SK-N-SH treated with all-trans-retinoic acid at 6 μM for 48 hours (cell line): ENCODE measurements around the gene KLF15.

ENCODE experiments used
- ATAC-seq: fragments of 200-7000 bp; cut with Tn5 transposase; 3 replicates; pipeline ENCODE4 v1.9.1; 2020; ENCODE audit warnings: mild to moderate bottlenecking, moderate library complexity
- ARNTL ChIP-seq: fragments of 450-650 bp; formaldehyde crosslinking; IDR thresholded peaks from 2 replicates; pipeline ENCODE4 v1.5.0; 2020; ENCODE audit warnings: low read depth, mild to moderate bottlenecking, moderate library complexity, borderline replicate concordance
- BACH2 ChIP-seq: fragments of 250-450 bp; sonication (Bioruptor Pico); IDR thresholded peaks from 2 replicates; pipeline ENCODE4 v1.9.0; 2021; ENCODE audit warnings: mild to moderate bottlenecking, borderline replicate concordance
- CSDC2 ChIP-seq: fragments of 250-450 bp; sonication (Bioruptor Pico); IDR thresholded peaks from 2 replicates; pipeline ENCODE4 v1.5.0; 2020; ENCODE audit warnings: mild to moderate bottlenecking, moderate library complexity
- CSRNP3 ChIP-seq: fragments of 250-450 bp; sonication (Bioruptor Pico); IDR thresholded peaks from 2 replicates; pipeline ENCODE4 v1.5.1; 2021; ENCODE audit warnings: mild to moderate bottlenecking, moderate library complexity
- ESRRG ChIP-seq: fragments of 250-450 bp; sonication (Bioruptor Pico); IDR thresholded peaks from 2 replicates; pipeline ENCODE4 v1.6.1; 2021; ENCODE audit warnings: mild to moderate bottlenecking
- GLIS3 ChIP-seq: fragments of 250-450 bp; sonication (Bioruptor Pico); IDR thresholded peaks from 2 replicates; pipeline ENCODE4 v1.5.0; 2020; ENCODE audit warnings: mild to moderate bottlenecking, moderate library complexity
- ISL1 ChIP-seq: fragments of 250-450 bp; sonication (Bioruptor Pico); IDR thresholded peaks from 2 replicates; pipeline ENCODE4 v2.1.2; 2022; ENCODE audit warnings: mild to moderate bottlenecking, moderate library complexity
- OSR1 ChIP-seq: fragments of 250-450 bp; sonication (Bioruptor Pico); IDR thresholded peaks from 2 replicates; pipeline ENCODE4 v1.8.0; 2022; ENCODE audit warnings: moderate library complexity, mild to moderate bottlenecking, inconsistent platforms
- POU6F1 ChIP-seq: fragments of 250-450 bp; sonication (Bioruptor Pico); IDR thresholded peaks from 2 replicates; pipeline ENCODE4 v1.8.0; 2021; ENCODE audit warnings: low read depth, mild to moderate bottlenecking, moderate library complexity, borderline replicate concordance
- PPARA ChIP-seq: fragments of 250-450 bp; sonication (Bioruptor Pico); IDR thresholded peaks from 2 replicates; pipeline ENCODE4 v1.5.0; 2020; ENCODE audit warnings: mild to moderate bottlenecking, borderline replicate concordance
- RARB ChIP-seq: fragments of 250-450 bp; sonication (Bioruptor Pico); IDR thresholded peaks from 2 replicates; pipeline ENCODE4 v1.8.0; 2021; ENCODE audit warnings: mild to moderate bottlenecking, moderate library complexity
- TCF4 ChIP-seq: fragments of 250-450 bp; sonication (Bioruptor Pico); IDR thresholded peaks from 2 replicates; pipeline ENCODE4 v1.8.0; 2021; ENCODE audit warnings: mild to moderate bottlenecking, moderate library complexity, borderline replicate concordance
- TOX ChIP-seq: fragments of 250-450 bp; sonication (Bioruptor Pico); IDR thresholded peaks from 2 replicates; pipeline ENCODE4 v1.8.0; 2021; ENCODE audit warnings: mild to moderate bottlenecking, moderate library complexity, borderline replicate concordance
- ZC3H10 ChIP-seq: fragments of 250-450 bp; sonication (Bioruptor Pico); IDR thresholded peaks from 2 replicates; pipeline ENCODE4 v1.5.1; 2021; ENCODE audit warnings: mild to moderate bottlenecking, moderate library complexity
- ZFP3 ChIP-seq: fragments of 250-450 bp; sonication (Bioruptor Pico); IDR thresholded peaks from 2 replicates; pipeline ENCODE4 v1.5.0; 2020; ENCODE audit warnings: mild to moderate bottlenecking, moderate library complexity
- ZFP30 ChIP-seq: fragments of 450-650 bp; formaldehyde crosslinking; IDR thresholded peaks from 2 replicates; pipeline ENCODE4 v1.5.0; 2022; ENCODE audit warnings: mild to moderate bottlenecking, moderate library complexity
- ZNF565 ChIP-seq: fragments of 450-650 bp; formaldehyde crosslinking; conservative IDR thresholded peaks from 2 replicates; pipeline ENCODE4 v1.5.0; 2020; ENCODE audit warnings: low read depth, mild to moderate bottlenecking, moderate library complexity
- ZNF70 ChIP-seq: fragments of 450-650 bp; formaldehyde crosslinking; IDR thresholded peaks from 2 replicates; pipeline ENCODE4 v1.5.0; 2020; ENCODE audit warnings: mild to moderate bottlenecking, moderate library complexity
- TF ChIP-seq, protein P1 (sequence below): fragments of 250-450 bp; sonication (Bioruptor Pico); IDR thresholded peaks from 2 replicates; pipeline ENCODE4 v1.5.0; 2020; ENCODE audit warnings: mild to moderate bottlenecking, moderate library complexity
- TF ChIP-seq, protein P2 (sequence below): fragments of 250-450 bp; sonication (Bioruptor Pico); IDR thresholded peaks from 2 replicates; pipeline ENCODE4 v1.8.0; 2020; ENCODE audit warnings: mild to moderate bottlenecking, moderate library complexity, borderline replicate concordance

KLF15 gene

GRCh38 chr3:126355251-126355650, 2.0 kb downstream of the KLF15 start (continued):
- TF ChIP-seq CSRNP3 (CRISPR knock-in tag) = no peak
- no peak for TF ChIP-seq ZC3H10 (CRISPR knock-in tag)
- no peak for TF ChIP-seq RARB (CRISPR knock-in tag)
- TF ChIP-seq GLIS3 (CRISPR knock-in tag) = no peak
- TF ChIP-seq ISL1 (CRISPR knock-in tag) = no peak
- no peak for TF ChIP-seq ZFP30 (CRISPR knock-in tag)
- TF ChIP-seq, all 23 proteins: peak for 0

GRCh38 chr3:126354776-126355175, 2.4 kb downstream of the KLF15 start:
- ATAC-seq = no peak
- TF ChIP-seq CSRNP3 (CRISPR knock-in tag) (no peak), ARNTL (no peak), RARB (CRISPR knock-in tag) (no peak), CSDC2 (CRISPR knock-in tag) (no peak), BACH2 (CRISPR knock-in tag) (no peak), POU6F1 (CRISPR knock-in tag) (no peak), TCF4 (CRISPR knock-in tag) (no peak), ISL1 (CRISPR knock-in tag) (no peak), ZNF70 (CRISPR knock-in tag) (no peak), ZNF565 (no peak), ZFP3 (no peak), PPARA (CRISPR knock-in tag) (no peak), ESRRG (CRISPR knock-in tag) (no peak), OSR1 (no peak), TOX (CRISPR knock-in tag) (no peak), ZFP30 (CRISPR knock-in tag) (no peak)
- TF ChIP-seq, protein P1, sequence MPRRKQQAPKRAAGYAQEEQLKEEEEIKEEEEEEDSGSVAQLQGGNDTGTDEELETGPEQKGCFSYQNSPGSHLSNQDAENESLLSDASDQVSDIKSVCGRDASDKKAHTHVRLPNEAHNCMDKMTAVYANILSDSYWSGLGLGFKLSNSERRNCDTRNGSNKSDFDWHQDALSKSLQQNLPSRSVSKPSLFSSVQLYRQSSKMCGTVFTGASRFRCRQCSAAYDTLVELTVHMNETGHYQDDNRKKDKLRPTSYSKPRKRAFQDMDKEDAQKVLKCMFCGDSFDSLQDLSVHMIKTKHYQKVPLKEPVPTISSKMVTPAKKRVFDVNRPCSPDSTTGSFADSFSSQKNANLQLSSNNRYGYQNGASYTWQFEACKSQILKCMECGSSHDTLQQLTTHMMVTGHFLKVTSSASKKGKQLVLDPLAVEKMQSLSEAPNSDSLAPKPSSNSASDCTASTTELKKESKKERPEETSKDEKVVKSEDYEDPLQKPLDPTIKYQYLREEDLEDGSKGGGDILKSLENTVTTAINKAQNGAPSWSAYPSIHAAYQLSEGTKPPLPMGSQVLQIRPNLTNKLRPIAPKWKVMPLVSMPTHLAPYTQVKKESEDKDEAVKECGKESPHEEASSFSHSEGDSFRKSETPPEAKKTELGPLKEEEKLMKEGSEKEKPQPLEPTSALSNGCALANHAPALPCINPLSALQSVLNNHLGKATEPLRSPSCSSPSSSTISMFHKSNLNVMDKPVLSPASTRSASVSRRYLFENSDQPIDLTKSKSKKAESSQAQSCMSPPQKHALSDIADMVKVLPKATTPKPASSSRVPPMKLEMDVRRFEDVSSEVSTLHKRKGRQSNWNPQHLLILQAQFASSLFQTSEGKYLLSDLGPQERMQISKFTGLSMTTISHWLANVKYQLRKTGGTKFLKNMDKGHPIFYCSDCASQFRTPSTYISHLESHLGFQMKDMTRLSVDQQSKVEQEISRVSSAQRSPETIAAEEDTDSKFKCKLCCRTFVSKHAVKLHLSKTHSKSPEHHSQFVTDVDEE (CRISPR knock-in tag) = no peak
- TF ChIP-seq, protein P2, sequence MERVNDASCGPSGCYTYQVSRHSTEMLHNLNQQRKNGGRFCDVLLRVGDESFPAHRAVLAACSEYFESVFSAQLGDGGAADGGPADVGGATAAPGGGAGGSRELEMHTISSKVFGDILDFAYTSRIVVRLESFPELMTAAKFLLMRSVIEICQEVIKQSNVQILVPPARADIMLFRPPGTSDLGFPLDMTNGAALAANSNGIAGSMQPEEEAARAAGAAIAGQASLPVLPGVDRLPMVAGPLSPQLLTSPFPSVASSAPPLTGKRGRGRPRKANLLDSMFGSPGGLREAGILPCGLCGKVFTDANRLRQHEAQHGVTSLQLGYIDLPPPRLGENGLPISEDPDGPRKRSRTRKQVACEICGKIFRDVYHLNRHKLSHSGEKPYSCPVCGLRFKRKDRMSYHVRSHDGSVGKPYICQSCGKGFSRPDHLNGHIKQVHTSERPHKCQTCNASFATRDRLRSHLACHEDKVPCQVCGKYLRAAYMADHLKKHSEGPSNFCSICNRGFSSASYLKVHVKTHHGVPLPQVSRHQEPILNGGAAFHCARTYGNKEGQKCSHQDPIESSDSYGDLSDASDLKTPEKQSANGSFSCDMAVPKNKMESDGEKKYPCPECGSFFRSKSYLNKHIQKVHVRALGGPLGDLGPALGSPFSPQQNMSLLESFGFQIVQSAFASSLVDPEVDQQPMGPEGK (CRISPR knock-in tag) = no peak

GRCh38 chr3:126353694-126354321, 3.4 kb downstream of the KLF15 start:
- ATAC-seq = no peak
- TF ChIP-seq, protein P1 (CRISPR knock-in tag) = no peak
- TF ChIP-seq BACH2 (CRISPR knock-in tag) (no peak), ZFP30 (CRISPR knock-in tag) (no peak), CSDC2 (CRISPR knock-in tag) (no peak), ZC3H10 (CRISPR knock-in tag) (no peak), CSRNP3 (CRISPR knock-in tag) (no peak), ISL1 (CRISPR knock-in tag) (no peak), ZNF565 (no peak), TCF4 (CRISPR knock-in tag) (no peak), RARB (CRISPR knock-in tag) (no peak)
